Hepatocyte (in vitro differentiated cells): Measurements from ENCODE around the gene SLCO3A1.

Experiments
- CTCF ChIP-seq: fragments of 200-600 bp; sonication (generic); IDR thresholded peaks from 2 replicates; pipeline ENCODE4 v1.5.1; 2016; ENCODE audit warnings: antibody characterized with exemption, mild to moderate bottlenecking; ENCODE audit not compliant: poor library complexity
- EZH2phosphoT487 ChIP-seq: fragments of 200-600 bp; sonication (generic); IDR thresholded peaks from one replicate; pipeline ENCODE4 v1.6.1; 2018; ENCODE audit warnings: antibody characterized with exemption, mild to moderate bottlenecking, low read depth, moderate library complexity; ENCODE audit not compliant: unreplicated experiment, severe bottlenecking

DNA sequence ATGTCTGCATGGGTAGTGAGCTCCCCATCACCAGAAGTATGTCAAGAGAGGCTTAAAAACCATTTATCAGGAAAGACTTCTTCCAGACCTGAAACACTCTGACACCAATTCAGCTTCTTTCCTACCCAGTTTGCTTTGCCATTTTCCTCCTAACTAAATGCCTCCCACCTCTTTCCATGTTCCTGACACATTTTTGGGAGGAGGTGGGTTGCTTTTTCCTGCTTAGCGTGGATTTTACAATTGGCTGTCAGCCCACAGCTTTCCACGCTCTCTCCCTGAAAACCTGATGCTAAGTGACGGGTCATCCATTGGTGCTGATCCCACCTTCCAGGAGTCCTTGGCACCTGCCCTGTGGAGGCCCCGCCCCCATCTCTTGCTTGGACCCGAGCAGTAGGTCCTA is 275.3 kb downstream of the SLCO3A1 start:
- TF ChIP-seq CTCF (no peak), EZH2phosphoT487 (no peak)
